Lower lobe of right lung (tissue), 2 donors: ENCODE data around the gene BMF. TPM values are rescaled to one million over a fixed set of nuclear protein-coding genes. Genes with fewer than 3 reads are reported as not detected.

ENCODE experiments used
- ATAC-seq, 2 donors: fragments of 200-7000 bp; cut with Tn5 transposase; one replicate each; pipeline ENCODE4 v1.9.1; 2020 to 2022; ENCODE audit warnings: mild to moderate bottlenecking in 2 of 2, moderate library complexity in 2 of 2
- DNase-seq: peaks from one replicate; pipeline ENCODE4 v3.0.0-alpha.2; 2020
- H3K27ac ChIP-seq: fragments of 200-600 bp; one replicate; pipeline ENCODE4 v1.8.0; 2022
- H3K27me3 ChIP-seq: fragments of 200-600 bp; one replicate; pipeline ENCODE4 v1.8.0; 2022; ENCODE audit warnings: low read depth
- H3K36me3 ChIP-seq: fragments of 200-600 bp; one replicate; pipeline ENCODE4 v1.8.0; 2022; ENCODE audit warnings: mild to moderate bottlenecking
- H3K4me1 ChIP-seq: fragments of 200-600 bp; one replicate; pipeline ENCODE4 v1.8.0; 2022
- H3K4me3 ChIP-seq: fragments of 200-600 bp; one replicate; pipeline ENCODE4 v1.8.0; 2022; ENCODE audit warnings: mild to moderate bottlenecking
- H3K9me3 ChIP-seq: fragments of 200-600 bp; one replicate; pipeline ENCODE4 v1.8.0; 2022
- intact Hi-C: fragments of 100-400 bp; cut with DNase I; formaldehyde crosslinking; loops from one replicate; pipeline ENCODE4 v1.11.0; 2022
- total RNA-seq: library from RNA; stranded (reverse); fragmentation: NEBNext Ultra II Directional; extraction: Animal tissue kit (Norgen Biotek cat#: 25700); gene quantifications from one replicate; pipeline ENCODE4 v1.2.1, GENCODE V29; 2021
- TF ChIP-seq, protein P1 (sequence below): fragments of 200-600 bp; IDR thresholded peaks from one replicate; pipeline ENCODE4 v1.8.0; 2022; ENCODE audit warnings: antibody characterized with exemption, mild to moderate bottlenecking
- donor health status: DM: no; HTN: yes; CAD: no; lungs with severe emphysema.

The BMF gene
- total RNA-seq, 1 donor from 2014 or later = 17.2 TPM

DNA sequence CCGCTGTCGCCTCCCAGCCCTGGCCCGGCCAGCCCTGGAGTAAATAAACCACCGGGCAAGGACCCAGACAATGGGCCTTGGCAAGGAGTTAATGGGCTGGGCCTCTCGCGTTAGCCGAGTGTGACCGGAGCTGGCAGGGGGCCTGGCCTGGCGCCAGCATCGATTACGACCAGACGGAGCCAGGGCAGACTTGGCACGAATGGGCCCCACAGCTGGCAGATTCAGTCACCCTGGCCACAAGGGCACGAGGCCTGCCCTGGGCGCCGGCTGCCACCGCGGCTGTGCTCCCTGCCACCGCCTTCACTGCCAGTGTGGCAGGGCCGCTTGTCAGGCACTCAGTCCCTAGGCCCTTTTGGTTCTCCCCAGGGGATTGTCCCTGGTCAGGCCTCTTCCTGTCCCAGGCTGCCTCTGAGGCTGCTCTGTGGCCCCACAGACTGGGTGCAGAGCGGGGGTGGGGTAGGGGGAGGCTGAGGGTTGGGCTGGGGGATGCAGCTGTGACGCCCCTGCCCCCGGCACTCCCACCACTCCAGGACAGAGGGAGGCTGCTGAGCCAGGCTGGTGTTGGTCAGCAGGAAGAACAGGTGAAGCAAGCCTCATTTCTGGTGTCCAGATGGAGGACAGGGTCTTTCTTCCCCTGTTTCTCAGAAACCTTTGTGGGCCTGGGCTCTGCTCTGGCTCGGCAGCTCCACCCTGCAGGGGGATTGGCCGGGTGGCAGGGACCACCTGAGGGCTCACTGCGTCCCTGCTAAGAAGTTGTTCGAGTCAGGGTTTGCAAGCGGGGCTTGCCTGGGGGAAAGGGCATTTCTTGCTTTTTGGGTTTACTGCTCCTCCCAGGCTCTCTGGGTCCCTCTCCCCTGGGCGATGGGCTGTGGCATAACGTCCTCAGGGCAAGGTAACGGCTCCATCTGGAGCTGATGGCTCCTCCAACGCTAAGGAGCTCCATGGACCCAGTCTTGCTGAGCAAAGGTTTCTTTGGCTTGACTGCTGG lies 39.2 kb downstream of the BMF start:
- ATAC-seq (peak; percentile 93 to 95), DNase-seq (peak; percentile 95)
- Histone ChIP-seq H3K4me1 (peaks cover 39% of the 10 kb centered on the region), H3K27ac (peak overlapping the region; percentile 80), H3K9me3 (no peaks in the 10 kb centered on the region), H3K27me3 (no peaks in the 10 kb centered on the region), H3K4me3 (no peak overlapping the region), H3K36me3 (no peaks in the 10 kb centered on the region)
- TF ChIP-seq, protein P1, sequence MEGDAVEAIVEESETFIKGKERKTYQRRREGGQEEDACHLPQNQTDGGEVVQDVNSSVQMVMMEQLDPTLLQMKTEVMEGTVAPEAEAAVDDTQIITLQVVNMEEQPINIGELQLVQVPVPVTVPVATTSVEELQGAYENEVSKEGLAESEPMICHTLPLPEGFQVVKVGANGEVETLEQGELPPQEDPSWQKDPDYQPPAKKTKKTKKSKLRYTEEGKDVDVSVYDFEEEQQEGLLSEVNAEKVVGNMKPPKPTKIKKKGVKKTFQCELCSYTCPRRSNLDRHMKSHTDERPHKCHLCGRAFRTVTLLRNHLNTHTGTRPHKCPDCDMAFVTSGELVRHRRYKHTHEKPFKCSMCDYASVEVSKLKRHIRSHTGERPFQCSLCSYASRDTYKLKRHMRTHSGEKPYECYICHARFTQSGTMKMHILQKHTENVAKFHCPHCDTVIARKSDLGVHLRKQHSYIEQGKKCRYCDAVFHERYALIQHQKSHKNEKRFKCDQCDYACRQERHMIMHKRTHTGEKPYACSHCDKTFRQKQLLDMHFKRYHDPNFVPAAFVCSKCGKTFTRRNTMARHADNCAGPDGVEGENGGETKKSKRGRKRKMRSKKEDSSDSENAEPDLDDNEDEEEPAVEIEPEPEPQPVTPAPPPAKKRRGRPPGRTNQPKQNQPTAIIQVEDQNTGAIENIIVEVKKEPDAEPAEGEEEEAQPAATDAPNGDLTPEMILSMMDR = no peak
- intact Hi-C loops = no loop called here

DNA sequence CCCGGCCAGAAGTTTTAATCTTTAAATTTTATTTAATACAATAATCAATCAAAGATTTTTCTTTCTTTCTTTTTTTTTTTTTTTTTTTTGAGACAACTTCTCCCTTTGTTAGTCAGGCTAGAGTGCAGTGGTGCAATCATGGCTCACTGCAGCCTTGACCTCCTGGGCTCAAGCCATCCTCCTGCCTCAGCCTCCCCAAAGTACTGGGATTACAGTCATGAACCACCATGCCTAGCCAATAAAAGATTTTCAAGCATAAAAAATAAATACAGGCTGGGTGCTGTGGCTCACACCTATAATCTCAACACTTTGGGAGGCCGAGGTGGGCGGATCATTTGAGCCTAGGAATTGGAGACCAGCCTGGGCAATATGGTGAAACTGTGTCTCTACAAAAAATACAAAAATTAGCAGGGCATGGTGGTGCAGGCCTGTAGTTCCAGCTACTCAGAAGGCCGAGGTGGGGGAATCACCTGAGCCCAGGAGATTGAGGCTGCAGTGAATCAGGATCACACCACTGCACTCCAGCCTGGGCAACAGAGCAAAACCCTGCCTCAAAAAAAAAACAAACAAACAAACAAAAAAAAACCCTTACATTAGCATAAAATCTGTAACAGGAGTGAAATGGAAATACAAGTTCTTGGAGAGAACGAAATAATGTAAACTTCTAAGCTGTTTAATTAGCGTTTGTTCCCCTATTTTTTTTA lies 40.6 kb downstream of the BMF start:
- DNase-seq = no peak
- no peak overlapping the region for H3K4me3 ChIP-seq
- TF ChIP-seq, protein P1 = no peak
- no peaks in the 10 kb centered on the region for H3K9me3 ChIP-seq
- intact Hi-C loops = no loop called here
- H3K27me3 ChIP-seq = no peaks in the 10 kb centered on the region
- no peaks in the 10 kb centered on the region for H3K36me3 ChIP-seq
- no peak overlapping the region for H3K27ac ChIP-seq
- no peak for ATAC-seq
- H3K4me1 ChIP-seq = peaks cover 39% of the 10 kb centered on the region

DNA sequence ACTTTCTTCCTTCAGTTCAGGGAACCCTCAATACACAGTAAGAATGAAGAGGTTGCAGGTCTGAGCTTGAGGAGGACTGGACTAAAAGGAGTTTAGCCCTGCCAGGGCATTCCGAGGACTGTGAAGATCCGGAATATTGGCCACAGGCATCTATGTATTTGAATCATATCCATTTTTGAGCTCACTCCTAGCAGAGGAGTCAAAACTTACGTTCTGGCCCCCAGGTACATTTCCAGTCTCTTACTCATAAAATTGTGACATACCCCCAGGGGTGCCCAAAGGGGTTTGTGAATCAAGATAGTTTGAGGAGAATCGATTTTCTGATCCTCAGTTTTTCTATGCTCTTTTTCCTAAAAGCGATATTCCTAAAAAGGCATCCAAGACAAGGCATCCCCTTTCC lies 42.1 kb downstream of the BMF start:
- Histone ChIP-seq H3K9me3 (no peaks in the 10 kb centered on the region), H3K27ac (no peak overlapping the region), H3K36me3 (no peaks in the 10 kb centered on the region), H3K4me1 (peaks cover 29% of the 10 kb centered on the region), H3K4me3 (no peak overlapping the region), H3K27me3 (no peaks in the 10 kb centered on the region)
- TF ChIP-seq, protein P1 = no peak
- DNase-seq (no peak), ATAC-seq (no peak)
- intact Hi-C loops = no loop called here

DNA sequence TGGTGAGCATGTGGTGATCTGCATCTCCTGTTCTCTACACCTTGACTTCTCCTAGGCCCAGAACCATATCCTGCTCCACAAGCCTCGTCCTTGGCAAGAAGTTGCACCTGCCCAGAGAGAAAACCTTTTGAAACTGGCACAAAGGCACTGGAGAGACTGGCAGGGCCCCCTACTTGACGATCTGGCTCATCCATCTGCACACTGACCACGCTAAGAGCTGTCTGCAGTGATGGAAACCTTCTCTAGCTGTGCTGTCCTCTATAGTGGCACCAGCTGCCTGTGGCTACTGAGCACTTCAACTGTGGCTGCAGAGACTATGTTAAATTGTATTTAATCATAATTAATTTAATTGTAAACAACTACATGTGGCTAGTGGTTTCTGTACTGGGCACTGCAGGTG lies 43.5 kb downstream of the BMF start:
- intact Hi-C loops = no loop called here
- TF ChIP-seq, protein P1 = no peak
- Histone ChIP-seq H3K4me3 (no peak overlapping the region), H3K4me1 (peaks cover 28% of the 10 kb centered on the region), H3K27ac (no peak overlapping the region), H3K9me3 (no peaks in the 10 kb centered on the region), H3K36me3 (no peaks in the 10 kb centered on the region), H3K27me3 (no peaks in the 10 kb centered on the region)
- ATAC-seq (no peak), DNase-seq (no peak)

DNA sequence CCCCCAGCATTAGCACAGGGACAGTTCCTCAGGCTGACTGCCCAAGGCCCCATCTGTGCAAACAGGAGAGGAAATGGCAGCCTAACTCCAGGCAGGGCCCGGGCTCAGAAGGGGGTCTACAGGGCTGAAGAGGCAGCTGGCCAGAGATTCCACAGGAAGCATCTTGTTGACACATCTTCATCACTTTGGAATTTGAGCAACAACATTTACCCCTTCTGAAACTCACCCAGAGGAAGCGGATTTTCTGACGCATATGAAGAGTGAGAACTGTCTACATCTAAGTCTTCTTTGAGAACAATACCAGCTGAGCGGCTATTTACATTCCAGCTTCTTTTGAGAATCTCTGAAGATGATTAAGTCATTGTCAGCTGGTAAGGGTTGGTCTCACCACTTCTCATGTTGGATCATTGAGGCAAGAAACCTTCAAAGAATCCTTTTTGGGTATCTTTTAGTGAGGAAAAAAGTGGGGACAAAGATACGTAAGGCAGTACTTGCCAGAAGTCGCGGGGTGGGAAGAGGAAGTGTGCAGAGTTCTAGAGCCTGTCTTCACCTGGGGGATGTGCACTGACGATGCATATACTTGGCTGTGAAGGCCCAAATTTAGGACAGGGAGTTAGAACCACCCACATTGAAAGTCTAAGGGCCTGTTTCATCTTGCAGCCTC lies 44.3 kb downstream of the BMF start:
- ATAC-seq (no peak), DNase-seq (no peak)
- no peaks in the 10 kb centered on the region for H3K9me3 ChIP-seq
- TF ChIP-seq, protein P1 = no peak
- no peak overlapping the region for H3K4me3 ChIP-seq
- intact Hi-C loops = no loop called here
- H3K27me3 ChIP-seq = no peaks in the 10 kb centered on the region
- no peak overlapping the region for H3K27ac ChIP-seq
- no peaks in the 10 kb centered on the region for H3K36me3 ChIP-seq
- peaks cover 20% of the 10 kb centered on the region for H3K4me1 ChIP-seq
